Endothelial cell of umbilical vein (primary cell): ENCODE results near the gene TULP1.

Experiments used
- CTCF ChIP-seq, 2 donors: IDR thresholded peaks; 1 replicate in 1 of 2; 2 replicates in 1 of 2; pipeline ENCODE4 v1.5.1; 2011; ENCODE audit warnings: low read length in 2 of 2, mild to moderate bottlenecking in 2 of 2, moderate library complexity in 2 of 2, control low read depth in 1 of 2, inconsistent platforms in 1 of 2, low read depth in 1 of 2; ENCODE audit not compliant: insufficient read depth in 1 of 2; ENCODE audit errors: extremely low read depth in 1 of 2
- MAX ChIP-seq: IDR thresholded peaks from 2 replicates; pipeline ENCODE4 v1.6.1; 2011; ENCODE audit not compliant: insufficient read depth, insufficient read length
- MYC ChIP-seq: IDR thresholded peaks from one replicate; pipeline ENCODE4 v1.6.1; 2011; ENCODE audit warnings: mild to moderate bottlenecking, low read depth, low read length
- POLR2A ChIP-seq: IDR thresholded peaks from 2 replicates; pipeline ENCODE4 v1.6.1; 2012; ENCODE audit warnings: low read depth, mild to moderate bottlenecking, control low read depth, low read length
- POLR2AphosphoS5 ChIP-seq: IDR thresholded peaks from 2 replicates; pipeline ENCODE4 v1.6.1; 2012; ENCODE audit warnings: low read depth, mild to moderate bottlenecking, control low read depth, low read length, moderate library complexity; ENCODE audit not compliant: insufficient read depth

- TF ChIP-seq CTCF (IDR thresholded peaks at IDR 0.05; ENCODE audit: extremely low read depth in 1 of 2, insufficient read depth in 1 of 2, low read depth in 1 of 2, low read length in 2 of 2) (no peak), POLR2AphosphoS5 (no peak), MAX (no peak), POLR2A (no peak), MYC (no peak)
Measured at GRCh38 chr6:35532126-35532525, 19.4 kb upstream of the TULP1 start.
